ENCODE measurements around the gene SLC6A20.

DNA sequence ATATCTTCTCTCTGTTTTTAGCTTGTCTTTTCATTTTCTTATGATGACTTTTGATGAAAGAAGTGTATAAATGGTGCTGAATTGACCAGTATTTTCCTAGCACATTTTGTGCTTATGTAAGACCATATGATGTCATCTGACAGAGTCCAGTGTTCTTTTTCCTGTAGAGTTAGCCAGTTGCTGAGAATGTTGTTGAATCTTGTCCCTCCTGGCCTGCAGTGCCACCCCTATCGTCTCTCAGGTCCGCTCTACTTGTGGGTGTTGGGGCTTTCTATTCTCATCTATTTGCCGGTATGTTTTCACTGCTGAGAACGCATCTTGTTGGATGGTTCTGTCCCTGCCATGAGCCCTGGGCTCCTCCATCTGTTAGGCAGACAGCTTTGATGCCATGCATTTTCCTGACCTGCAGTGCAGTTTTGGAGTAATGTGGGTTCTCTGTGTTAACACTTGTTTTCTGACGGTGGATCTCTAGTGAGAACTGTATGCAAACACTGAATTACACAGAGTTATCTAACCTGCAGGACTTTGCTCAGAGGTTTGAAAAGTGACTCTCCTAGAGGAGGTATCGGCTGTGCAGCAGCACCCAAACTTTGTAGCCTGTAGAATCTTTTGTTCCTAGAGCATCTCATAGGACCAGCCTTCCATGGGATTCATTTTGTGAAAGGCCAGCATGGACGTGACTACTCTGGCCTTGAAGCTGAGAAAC is 44.6 kb downstream of the SLC6A20 start:
- no peak for TF ChIP-seq FOXJ3 (CRISPR knock-in tag; IDR thresholded peaks at IDR 0.05; ENCODE audit: borderline replicate concordance)
- TF ChIP-seq, protein P1, sequence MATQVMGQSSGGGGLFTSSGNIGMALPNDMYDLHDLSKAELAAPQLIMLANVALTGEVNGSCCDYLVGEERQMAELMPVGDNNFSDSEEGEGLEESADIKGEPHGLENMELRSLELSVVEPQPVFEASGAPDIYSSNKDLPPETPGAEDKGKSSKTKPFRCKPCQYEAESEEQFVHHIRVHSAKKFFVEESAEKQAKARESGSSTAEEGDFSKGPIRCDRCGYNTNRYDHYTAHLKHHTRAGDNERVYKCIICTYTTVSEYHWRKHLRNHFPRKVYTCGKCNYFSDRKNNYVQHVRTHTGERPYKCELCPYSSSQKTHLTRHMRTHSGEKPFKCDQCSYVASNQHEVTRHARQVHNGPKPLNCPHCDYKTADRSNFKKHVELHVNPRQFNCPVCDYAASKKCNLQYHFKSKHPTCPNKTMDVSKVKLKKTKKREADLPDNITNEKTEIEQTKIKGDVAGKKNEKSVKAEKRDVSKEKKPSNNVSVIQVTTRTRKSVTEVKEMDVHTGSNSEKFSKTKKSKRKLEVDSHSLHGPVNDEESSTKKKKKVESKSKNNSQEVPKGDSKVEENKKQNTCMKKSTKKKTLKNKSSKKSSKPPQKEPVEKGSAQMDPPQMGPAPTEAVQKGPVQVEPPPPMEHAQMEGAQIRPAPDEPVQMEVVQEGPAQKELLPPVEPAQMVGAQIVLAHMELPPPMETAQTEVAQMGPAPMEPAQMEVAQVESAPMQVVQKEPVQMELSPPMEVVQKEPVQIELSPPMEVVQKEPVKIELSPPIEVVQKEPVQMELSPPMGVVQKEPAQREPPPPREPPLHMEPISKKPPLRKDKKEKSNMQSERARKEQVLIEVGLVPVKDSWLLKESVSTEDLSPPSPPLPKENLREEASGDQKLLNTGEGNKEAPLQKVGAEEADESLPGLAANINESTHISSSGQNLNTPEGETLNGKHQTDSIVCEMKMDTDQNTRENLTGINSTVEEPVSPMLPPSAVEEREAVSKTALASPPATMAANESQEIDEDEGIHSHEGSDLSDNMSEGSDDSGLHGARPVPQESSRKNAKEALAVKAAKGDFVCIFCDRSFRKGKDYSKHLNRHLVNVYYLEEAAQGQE (IDR thresholded peaks at IDR 0.05; ENCODE audit: borderline replicate concordance in 1 of 2, low read depth in 1 of 2, low read length in 2 of 2) = no peak
- TF ChIP-seq CEBPB (IDR thresholded peaks at IDR 0.05; ENCODE audit: borderline replicate concordance, low read depth, low read length) = no peak
- TF ChIP-seq ZBTB7A (CRISPR knock-in tag; IDR thresholded peaks at IDR 0.05) = no peak
- TF ChIP-seq, protein P2, sequence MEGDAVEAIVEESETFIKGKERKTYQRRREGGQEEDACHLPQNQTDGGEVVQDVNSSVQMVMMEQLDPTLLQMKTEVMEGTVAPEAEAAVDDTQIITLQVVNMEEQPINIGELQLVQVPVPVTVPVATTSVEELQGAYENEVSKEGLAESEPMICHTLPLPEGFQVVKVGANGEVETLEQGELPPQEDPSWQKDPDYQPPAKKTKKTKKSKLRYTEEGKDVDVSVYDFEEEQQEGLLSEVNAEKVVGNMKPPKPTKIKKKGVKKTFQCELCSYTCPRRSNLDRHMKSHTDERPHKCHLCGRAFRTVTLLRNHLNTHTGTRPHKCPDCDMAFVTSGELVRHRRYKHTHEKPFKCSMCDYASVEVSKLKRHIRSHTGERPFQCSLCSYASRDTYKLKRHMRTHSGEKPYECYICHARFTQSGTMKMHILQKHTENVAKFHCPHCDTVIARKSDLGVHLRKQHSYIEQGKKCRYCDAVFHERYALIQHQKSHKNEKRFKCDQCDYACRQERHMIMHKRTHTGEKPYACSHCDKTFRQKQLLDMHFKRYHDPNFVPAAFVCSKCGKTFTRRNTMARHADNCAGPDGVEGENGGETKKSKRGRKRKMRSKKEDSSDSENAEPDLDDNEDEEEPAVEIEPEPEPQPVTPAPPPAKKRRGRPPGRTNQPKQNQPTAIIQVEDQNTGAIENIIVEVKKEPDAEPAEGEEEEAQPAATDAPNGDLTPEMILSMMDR (CRISPR knock-in tag; IDR thresholded peaks at IDR 0.05) = no peak
- no peak for TF ChIP-seq CHD4 (IDR thresholded peaks at IDR 0.05; ENCODE audit: borderline replicate concordance, low read length)
